Stimulated activated naive CD4-positive, alpha-beta T cell treated with Interleukin-2 at 50 U/mL for 16 hours (primary cell): ENCODE measurements around the gene SMARCC1.

Source experiments
- DNase-seq: peaks from one replicate; lab custom pipeline; 2025; lab: John Stamatoyannopoulos, UW

The SMARCC1 gene

GRCh38 chr3:47542471-47543173 is 239.1 kb downstream of the SMARCC1 start:
- no peak for DNase-seq

DNA sequence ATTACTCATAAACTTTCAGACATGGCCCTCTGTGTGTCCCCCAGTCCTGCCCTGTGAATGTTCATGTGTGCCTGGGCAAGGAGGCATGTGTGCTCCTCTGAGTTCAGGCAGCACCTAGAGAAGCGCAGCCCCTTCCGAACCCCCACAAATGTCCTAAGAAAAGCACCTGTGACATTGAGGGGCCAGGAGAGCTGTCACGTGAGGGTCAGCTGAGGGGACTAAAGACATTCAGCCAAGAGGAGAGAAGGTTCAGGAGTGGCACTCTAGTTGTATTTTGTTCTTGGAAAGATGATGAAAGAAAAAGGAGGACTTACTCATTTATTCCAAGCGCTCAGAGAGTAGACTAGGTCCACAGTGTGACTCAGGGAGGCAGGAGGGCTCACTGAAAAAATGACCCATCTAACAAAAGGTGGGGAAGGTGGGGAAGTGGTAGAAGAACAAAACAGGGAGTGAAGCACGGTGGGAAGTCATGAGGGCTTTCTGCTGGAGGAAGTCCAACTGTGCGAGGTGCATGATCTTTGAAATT is 240.0 kb downstream of the SMARCC1 start:
- no peak for DNase-seq

DNA sequence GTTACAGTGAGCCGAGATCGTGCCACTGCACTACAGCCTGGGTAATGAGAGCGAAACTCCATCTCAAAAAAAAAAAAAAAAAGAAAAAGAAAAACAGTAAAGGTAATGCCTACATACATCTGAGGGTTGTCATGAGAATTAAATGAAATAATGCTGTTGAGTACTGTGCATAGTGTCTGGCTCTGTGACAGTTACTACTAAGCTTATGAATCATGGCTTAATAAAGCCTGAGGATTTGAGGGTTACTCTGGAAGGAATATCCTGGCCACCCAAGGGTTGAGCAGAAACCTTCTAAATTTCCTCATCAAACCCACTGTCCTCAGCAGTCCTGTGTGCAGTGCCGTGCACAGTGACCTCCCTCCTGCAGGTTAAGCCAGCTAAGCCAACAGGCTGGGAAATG is 241.4 kb downstream of the SMARCC1 start:
- DNase-seq = no peak

- no peak for DNase-seq
Observed at GRCh38 chr3:47536967-47537366, 244.7 kb downstream of the SMARCC1 start.

DNA sequence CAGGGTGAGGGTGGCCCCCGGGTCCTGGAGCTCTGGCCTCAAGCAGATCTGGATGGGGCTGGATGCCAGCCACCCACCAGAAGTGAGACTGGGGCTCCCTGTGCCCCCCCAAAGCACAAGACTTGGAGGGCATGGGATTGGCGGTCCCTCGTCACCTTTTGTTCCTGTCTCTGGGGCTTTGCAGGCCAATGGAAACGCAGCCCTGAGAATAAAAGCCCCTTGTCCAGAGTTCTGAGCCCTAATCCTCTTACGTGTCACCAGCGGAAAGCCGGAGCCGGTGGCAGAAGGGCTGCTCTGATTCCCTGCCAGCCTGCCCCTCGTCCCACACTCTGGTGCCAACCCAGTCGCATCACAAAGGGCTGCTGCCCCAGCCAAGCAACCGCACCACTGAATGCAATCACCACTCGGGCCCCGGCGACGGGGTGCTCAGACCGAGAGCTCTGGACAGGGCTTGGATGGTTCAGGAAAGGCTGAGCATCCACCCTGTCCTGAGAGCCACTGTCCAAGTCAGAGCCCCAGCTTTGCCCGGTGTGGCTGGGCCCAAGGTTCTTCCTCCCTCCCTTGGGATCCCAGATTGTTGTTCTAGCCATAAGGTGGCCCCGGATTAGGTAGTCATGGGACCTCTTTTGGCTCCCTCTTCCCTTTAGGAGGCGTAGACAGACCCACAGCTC is 245.3 kb downstream of the SMARCC1 start:
- no peak for DNase-seq
